K562 (cell line): ENCODE data around the gene CLPSL2. TPM values are rescaled to one million over a fixed set of nuclear protein-coding genes. Genes with fewer than 3 reads are reported as not detected.

Source experiments
- ASH1L ChIP-seq: fragments of 450-650 bp; IDR thresholded peaks from 2 replicates; pipeline ENCODE4 v1.6.1; 2018; ENCODE audit warnings: borderline replicate concordance, mild to moderate bottlenecking, low read depth; ENCODE audit not compliant: partially characterized antibody
- CREB5 ChIP-seq: fragments of 250-450 bp; sonication (Bioruptor Pico); IDR thresholded peaks from 2 replicates; pipeline ENCODE4 v1.5.0; 2020; ENCODE audit warnings: mild to moderate bottlenecking
- CREM ChIP-seq: IDR thresholded peaks from 2 replicates; pipeline ENCODE4 v1.6.1; 2014; ENCODE audit warnings: antibody characterized with exemption, low read depth
- EHMT2 ChIP-seq: fragments of 450-650 bp; IDR thresholded peaks from 2 replicates; pipeline ENCODE4 v1.6.1; 2018; ENCODE audit warnings: antibody characterized with exemption
- IRF1 ChIP-seq: sonication (generic); formaldehyde crosslinking; IDR thresholded peaks from 2 replicates; pipeline ENCODE4 v1.8.0; 2022; ENCODE audit warnings: missing genetic modification reagents, mild to moderate bottlenecking, borderline replicate concordance
- KLF13 ChIP-seq: fragments of 450-650 bp; IDR thresholded peaks from 2 replicates; pipeline ENCODE4 v1.6.1; 2016; ENCODE audit warnings: missing genetic modification characterization, low read depth, mild to moderate bottlenecking, missing compliant biosample characterization, moderate library complexity, borderline replicate concordance
- PRDM10 ChIP-seq: fragments of 450-650 bp; IDR thresholded peaks from 2 replicates; pipeline ENCODE4 v1.6.1; 2018; ENCODE audit not compliant: partially characterized antibody
- PTBP1 ChIP-seq: fragments of 200-400 bp; formaldehyde crosslinking; IDR thresholded peaks from 2 replicates; pipeline ENCODE4 v1.6.1; 2017; ENCODE audit warnings: low read depth, low read length
- RBM22 ChIP-seq: fragments of 200-400 bp; formaldehyde crosslinking; IDR thresholded peaks from 2 replicates; pipeline ENCODE4 v1.6.1; 2018; ENCODE audit warnings: low read length, low read depth; ENCODE audit not compliant: poor library complexity, severe bottlenecking
- SMAD4 ChIP-seq: fragments of 250-450 bp; sonication (Bioruptor Pico); conservative IDR thresholded peaks from 2 replicates; pipeline ENCODE4 v1.8.0; 2021; ENCODE audit warnings: inconsistent platforms, mild to moderate bottlenecking, moderate library complexity
- STAT5A ChIP-seq: IDR thresholded peaks from 2 replicates; pipeline ENCODE4 v1.6.1; 2012; ENCODE audit warnings: low read length, inconsistent platforms, borderline replicate concordance
- UBTF ChIP-seq, 2 experiments: IDR thresholded peaks; 2 replicates each; pipeline ENCODE4 v1.6.1; 2012; ENCODE audit warnings: improper control_type of control experiment in 2 of 2, low read depth in 2 of 2, low read length in 2 of 2, borderline replicate concordance in 1 of 2
- USF2 ChIP-seq: sonication (generic); formaldehyde crosslinking; IDR thresholded peaks from 2 replicates; pipeline ENCODE4 v1.5.0; 2020; ENCODE audit warnings: missing genetic modification reagents
- ZNF146 ChIP-seq: IDR thresholded peaks from one replicate; pipeline ENCODE4 v1.6.1; 2018; ENCODE audit warnings: missing compliant biosample characterization; ENCODE audit not compliant: unreplicated experiment
- ZNF668 ChIP-seq: fragments of 250-450 bp; sonication (Bioruptor Pico); IDR thresholded peaks from 2 replicates; pipeline ENCODE4 v1.8.0; 2022; ENCODE audit warnings: mild to moderate bottlenecking, inconsistent platforms
- ZNF79 ChIP-seq: fragments of 250-450 bp; sonication (Bioruptor Pico); IDR thresholded peaks from 2 replicates; pipeline ENCODE4 v1.4.0; 2020; ENCODE audit warnings: low read depth, mild to moderate bottlenecking, moderate library complexity
- polyA plus RNA-seq, 8 experiments: library from polyadenylated mRNA; depleted of rRNA in 4 of 8; stranded (reverse) in 5 of 8; unstranded in 3 of 8; fragments of >200 nt; fragmentation: Nextera tagmentation in 2 of 8; fragmentation: Illumina TruSeq in 1 of 8; extraction: Ambion mirVana in 2 of 8; extraction: Trizol in 1 of 8; gene quantifications; 2 replicates each; pipeline versions ENCODE4 v1.2.1 to v1.2.3, GENCODE V29; 2011 to 2014; ENCODE audit warnings: inconsistent platforms in 1 of 8, missing spikeins in 1 of 8
- total RNA-seq, 7 experiments: library from RNA; depleted of rRNA in 6 of 7; stranded (reverse); fragments of >200 nt in 6 of 7; fragmentation: Illumina TruSeq in 2 of 7; extraction: Trizol in 2 of 7; gene quantifications; 2 replicates each; pipeline versions ENCODE4 v1.2.1 to v1.2.3, GENCODE V29; 2011 to 2021; ENCODE audit warnings: low replicate concordance in 1 of 7

Gene CLPSL2
- total and polyA plus RNA-seq, 9 of the 15 experiments (the other 6 are each of a cell fraction or from before 2014, with no cell fraction given), result not detected

GRCh38 chr6:35727231-35727934, 49.0 kb upstream of the CLPSL2 start (continued):
- TF ChIP-seq UBTF (IDR thresholded peaks at IDR 0.05; ENCODE audit: borderline replicate concordance in 1 of 2, low read depth in 2 of 2, low read length in 2 of 2) (no peak), CREM (no peak), CREB5 (no peak), RBM22 (no peak), PRDM10 (no peak), ZNF146 (no peak), EHMT2 (no peak), IRF1 (CRISPR knock-in tag) (no peak), ZNF79 (CRISPR knock-in tag) (no peak), PTBP1 (0 out of 2 replicates have a peak, but pooled peaks have one; percentile 12), USF2 (CRISPR knock-in tag) (peak; percentile 89), STAT5A (no peak), ZNF668 (CRISPR knock-in tag) (no peak), SMAD4 (CRISPR knock-in tag) (no peak), ASH1L (no peak), KLF13 (tag) (no peak)
